Loucy (cell line): Measurements from ENCODE around the gene FOXP1.

ENCODE experiments used
- H2AFZ ChIP-seq: fragments of 200-600 bp; sonication (generic); 2 replicates; pipeline ENCODE4 v1.6.0; 2016; ENCODE audit warnings: antibody characterized with exemption, mild to moderate bottlenecking, low read length, moderate library complexity
- H3F3A ChIP-seq: fragments of 200-600 bp; 2 replicates; pipeline ENCODE4 v1.6.0; 2016; ENCODE audit warnings: antibody characterized with exemption, low read depth, mild to moderate bottlenecking
- H3K27me3 ChIP-seq: fragments of 200-600 bp; sonication (generic); 2 replicates; pipeline ENCODE4 v1.6.1; 2014; ENCODE audit warnings: low read length, mild to moderate bottlenecking; ENCODE audit not compliant: insufficient read depth, poor library complexity, severe bottlenecking
- H3K36me3 ChIP-seq: fragments of 200-600 bp; sonication (generic); 2 replicates; pipeline ENCODE4 v1.6.1; 2016; ENCODE audit warnings: low read length; ENCODE audit not compliant: insufficient read depth
- H3K4me1 ChIP-seq: fragments of 200-600 bp; sonication (generic); 2 replicates; pipeline ENCODE4 v1.5.1; 2014; ENCODE audit warnings: low read length, mild to moderate bottlenecking; ENCODE audit not compliant: insufficient read depth, poor library complexity, severe bottlenecking
- H3K4me2 ChIP-seq: fragments of 200-600 bp; sonication (generic); 2 replicates; pipeline ENCODE4 v1.6.0; 2014; ENCODE audit warnings: antibody characterized with exemption, low read length, low read depth, mild to moderate bottlenecking; ENCODE audit not compliant: poor library complexity, severe bottlenecking
- H3K4me3 ChIP-seq: fragments of 200-600 bp; sonication (generic); 2 replicates; pipeline ENCODE4 v1.5.1; 2014; ENCODE audit warnings: low read length, mild to moderate bottlenecking, mixed read lengths; ENCODE audit not compliant: poor library complexity, severe bottlenecking
- H3K79me2 ChIP-seq: fragments of 200-600 bp; sonication (generic); 2 replicates; pipeline ENCODE4 v1.6.1; 2014; ENCODE audit warnings: low read length; ENCODE audit not compliant: insufficient read depth
- H3K9ac ChIP-seq: fragments of 200-600 bp; sonication (generic); 2 replicates; pipeline ENCODE4 v1.6.0; 2014; ENCODE audit warnings: mild to moderate bottlenecking, low read depth, low read length, moderate library complexity; ENCODE audit not compliant: poor library complexity, severe bottlenecking
- H3K9me2 ChIP-seq: fragments of 200-600 bp; sonication (generic); replicated peaks from 2 replicates; pipeline ENCODE4 v1.6.1; 2016; ENCODE audit warnings: low read depth, low read length, mixed read lengths
- H3K9me3 ChIP-seq: fragments of 200-600 bp; sonication (generic); 2 replicates; pipeline ENCODE4 v1.6.1; 2014; ENCODE audit warnings: mild to moderate bottlenecking, antibody characterized with exemption, low read length, low read depth; ENCODE audit not compliant: insufficient read depth
- H4K20me1 ChIP-seq: fragments of 200-600 bp; sonication (generic); 2 replicates; pipeline ENCODE4 v1.6.0; 2014; ENCODE audit warnings: antibody characterized with exemption, low read length, mild to moderate bottlenecking; ENCODE audit not compliant: insufficient read depth, poor library complexity, severe bottlenecking
- EZH2phosphoT487 ChIP-seq: fragments of 200-600 bp; IDR thresholded peaks from 2 replicates; pipeline ENCODE4 v1.6.1; 2018; ENCODE audit warnings: antibody characterized with exemption, mild to moderate bottlenecking, moderate library complexity, borderline replicate concordance
- TF ChIP-seq, protein P1 (sequence below): fragments of 200-600 bp; sonication (generic); conservative IDR thresholded peaks from 2 replicates; pipeline ENCODE4 v1.5.1; 2014; ENCODE audit warnings: mild to moderate bottlenecking, antibody characterized with exemption, low read length

Gene FOXP1

DNA sequence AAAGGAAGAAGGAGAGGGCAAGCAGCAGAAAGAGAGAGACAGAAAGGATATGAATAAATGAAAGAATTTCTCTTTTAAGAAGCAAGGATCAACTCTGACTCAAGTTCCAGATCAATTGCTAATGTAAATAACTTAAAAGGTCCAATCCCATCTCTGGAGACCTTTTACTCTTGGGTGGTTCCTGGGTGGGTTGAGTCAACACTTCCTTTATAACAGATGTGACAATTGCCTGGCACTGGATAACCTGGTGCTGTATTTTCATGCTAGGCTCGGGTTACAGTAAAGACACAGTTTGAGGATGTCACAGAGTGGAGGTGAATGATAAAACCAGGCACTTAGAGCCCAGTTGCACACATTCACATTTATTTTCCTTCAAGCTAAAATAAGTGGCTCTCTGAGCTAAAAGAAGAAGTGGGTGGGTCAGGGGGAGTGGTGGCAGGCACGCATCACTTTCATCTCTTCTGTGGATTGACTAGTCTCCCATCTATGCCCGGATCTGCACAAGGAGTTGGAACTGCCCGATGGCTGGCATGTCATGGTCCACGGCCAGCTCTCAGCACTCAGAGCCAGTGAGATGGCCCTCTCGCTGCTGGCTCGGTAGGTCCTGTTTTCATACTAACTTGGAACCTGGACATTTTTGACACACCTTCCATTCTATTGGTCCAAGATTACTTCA lies 465.8 kb downstream of the FOXP1 start:
- H3K9ac ChIP-seq, result no peak overlapping the region
- peaks cover 28% of the 10 kb centered on the region for H3K4me1 ChIP-seq
- no peak overlapping the region for H2AFZ ChIP-seq
- H3K4me2 ChIP-seq, result peak overlapping the region; percentile 14
- H4K20me1 ChIP-seq, result no peaks in the 10 kb centered on the region
- H3F3A ChIP-seq, result no peaks in the 10 kb centered on the region
- H3K79me2 ChIP-seq, result peaks cover 23% of the 10 kb centered on the region
- TF ChIP-seq, protein P1, sequence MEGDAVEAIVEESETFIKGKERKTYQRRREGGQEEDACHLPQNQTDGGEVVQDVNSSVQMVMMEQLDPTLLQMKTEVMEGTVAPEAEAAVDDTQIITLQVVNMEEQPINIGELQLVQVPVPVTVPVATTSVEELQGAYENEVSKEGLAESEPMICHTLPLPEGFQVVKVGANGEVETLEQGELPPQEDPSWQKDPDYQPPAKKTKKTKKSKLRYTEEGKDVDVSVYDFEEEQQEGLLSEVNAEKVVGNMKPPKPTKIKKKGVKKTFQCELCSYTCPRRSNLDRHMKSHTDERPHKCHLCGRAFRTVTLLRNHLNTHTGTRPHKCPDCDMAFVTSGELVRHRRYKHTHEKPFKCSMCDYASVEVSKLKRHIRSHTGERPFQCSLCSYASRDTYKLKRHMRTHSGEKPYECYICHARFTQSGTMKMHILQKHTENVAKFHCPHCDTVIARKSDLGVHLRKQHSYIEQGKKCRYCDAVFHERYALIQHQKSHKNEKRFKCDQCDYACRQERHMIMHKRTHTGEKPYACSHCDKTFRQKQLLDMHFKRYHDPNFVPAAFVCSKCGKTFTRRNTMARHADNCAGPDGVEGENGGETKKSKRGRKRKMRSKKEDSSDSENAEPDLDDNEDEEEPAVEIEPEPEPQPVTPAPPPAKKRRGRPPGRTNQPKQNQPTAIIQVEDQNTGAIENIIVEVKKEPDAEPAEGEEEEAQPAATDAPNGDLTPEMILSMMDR, result no peak
- TF ChIP-seq EZH2phosphoT487, result no peak
- H3K9me2 ChIP-seq, result no peaks in the 10 kb centered on the region
- H3K9me3 ChIP-seq, result no peaks in the 10 kb centered on the region
- H3K4me3 ChIP-seq, result no peak overlapping the region
- H3K27me3 ChIP-seq, result no peaks in the 10 kb centered on the region
- H3K36me3 ChIP-seq, result no peaks in the 10 kb centered on the region

DNA sequence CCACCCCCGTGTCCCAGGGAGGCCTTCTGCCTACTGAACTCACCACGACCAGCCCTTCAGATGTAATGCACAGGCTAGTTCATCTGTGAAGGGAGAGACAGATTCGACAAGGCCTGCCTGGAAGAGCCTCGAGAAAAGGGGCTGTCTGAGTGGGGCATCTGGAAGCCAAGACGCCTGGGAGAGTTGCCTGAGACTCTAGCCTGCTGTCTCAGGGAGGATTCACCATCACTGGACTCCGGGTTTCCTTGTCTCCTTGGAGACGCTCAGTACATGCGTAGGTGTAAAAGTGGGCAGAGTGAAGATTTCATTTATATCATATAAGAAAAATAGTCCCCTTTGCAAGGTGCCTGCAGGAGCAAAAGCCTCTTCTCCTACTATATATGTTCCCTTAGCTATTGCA lies 468.9 kb downstream of the FOXP1 start:
- Histone ChIP-seq H3K4me1 (peaks cover 22% of the 10 kb centered on the region), H3K27me3 (no peaks in the 10 kb centered on the region), H4K20me1 (no peaks in the 10 kb centered on the region), H3K36me3 (peaks cover 28% of the 10 kb centered on the region), H3K9ac (no peak overlapping the region), H2AFZ (no peak overlapping the region), H3K79me2 (peaks cover 23% of the 10 kb centered on the region), H3K9me2 (no peaks in the 10 kb centered on the region), H3K4me3 (no peak overlapping the region), H3K9me3 (no peaks in the 10 kb centered on the region), H3F3A (no peaks in the 10 kb centered on the region), H3K4me2 (no peak overlapping the region)
- TF ChIP-seq, protein P1, result no peak
- TF ChIP-seq EZH2phosphoT487, result no peak

DNA sequence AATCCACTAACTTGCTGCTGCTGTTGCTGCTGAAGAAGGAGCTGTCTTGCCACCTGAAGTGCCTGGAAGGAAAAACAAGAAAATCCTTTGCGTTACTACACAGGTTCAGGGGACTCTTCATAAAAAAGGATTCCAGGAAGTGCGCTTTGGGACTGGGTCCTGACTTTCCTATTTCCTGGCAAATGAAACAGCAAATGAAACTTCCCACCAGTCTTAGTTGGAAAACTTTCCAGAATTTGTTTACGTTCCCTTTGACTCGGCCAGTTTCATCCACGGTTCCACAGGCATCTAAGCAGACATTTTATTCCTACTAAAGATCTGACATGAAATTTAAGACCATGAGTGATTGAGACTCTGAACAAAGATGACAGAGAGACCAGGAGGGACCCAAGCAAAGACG lies 471.0 kb downstream of the FOXP1 start:
- Histone ChIP-seq H3F3A (no peaks in the 10 kb centered on the region), H3K9me2 (no peaks in the 10 kb centered on the region), H3K4me3 (no peak overlapping the region), H3K9me3 (no peaks in the 10 kb centered on the region), H3K9ac (no peak overlapping the region), H2AFZ (no peak overlapping the region), H3K79me2 (peaks cover 17% of the 10 kb centered on the region), H3K4me1 (peaks cover 4% of the 10 kb centered on the region), H3K4me2 (no peak overlapping the region), H4K20me1 (no peaks in the 10 kb centered on the region), H3K36me3 (peaks cover 38% of the 10 kb centered on the region), H3K27me3 (no peaks in the 10 kb centered on the region)
- TF ChIP-seq EZH2phosphoT487, result no peak
- TF ChIP-seq, protein P1, result no peak
